NCI-H748 treated with DMSO at 0.1 percent for 48 hours (cell line): ENCODE data around the gene PWWP2A.
"Not testable (repeated sequence)": the region's sequence is repeated elsewhere in the genome, so short reads cannot be mapped to it uniquely, and the experiment has no call there.

Experiments
- DNase-seq: peaks from one replicate; lab custom pipeline; 2025; lab: John Stamatoyannopoulos, UW

The PWWP2A gene

GRCh38 chr5:160119142-160119904, at the start of gene PWWP2A:
PWWP2A (minus strand) TSS chr5:160119450; CDS start chr5:160119388, 62 bp downstream.
- DNase-seq: peak; percentile 98

GRCh38 chr5:160167624-160168165, 48.4 kb upstream of the PWWP2A start:
- DNase-seq: no peak

- DNase-seq: no peak
Measured at GRCh38 chr5:160166973-160167623, 47.8 kb upstream of the PWWP2A start.

GRCh38 chr5:160166069-160166972, 47.1 kb upstream of the PWWP2A start:
- no peak for DNase-seq

GRCh38 chr5:160165137-160166068, 46.2 kb upstream of the PWWP2A start:
- DNase-seq: no peak

GRCh38 chr5:160162910-160163309, 43.7 kb upstream of the PWWP2A start:
- no peak for DNase-seq

GRCh38 chr5:160161626-160162025, 42.4 kb upstream of the PWWP2A start:
- no peak for DNase-seq

- DNase-seq: not testable (repeated sequence)
Measured at GRCh38 chr5:160160875-160161274, 41.6 kb upstream of the PWWP2A start.

GRCh38 chr5:160159991-160160792, 40.9 kb upstream of the PWWP2A start:
- DNase-seq: peak; percentile 51

- DNase-seq: no peak
Measured at GRCh38 chr5:160158087-160158486, 38.8 kb upstream of the PWWP2A start.

- no peak for DNase-seq
Measured at GRCh38 chr5:160155017-160155750, 35.9 kb upstream of the PWWP2A start.

GRCh38 chr5:160152901-160153300, 33.7 kb upstream of the PWWP2A start:
- DNase-seq: no peak

GRCh38 chr5:160152287-160152686, 33.0 kb upstream of the PWWP2A start:
- DNase-seq: no peak

- DNase-seq: no peak
Measured at GRCh38 chr5:160151017-160151416, 31.8 kb upstream of the PWWP2A start.

- no peak for DNase-seq
Measured at GRCh38 chr5:160150381-160150780, 31.1 kb upstream of the PWWP2A start.

- not testable (repeated sequence) for DNase-seq
Measured at GRCh38 chr5:160144436-160144835, 25.2 kb upstream of the PWWP2A start.

GRCh38 chr5:160134332-160134731, 15.1 kb upstream of the PWWP2A start:
- DNase-seq: no peak

GRCh38 chr5:160133918-160134304, 14.7 kb upstream of the PWWP2A start:
- no peak for DNase-seq

- no peak for DNase-seq
Measured at GRCh38 chr5:160133071-160133917, 14.0 kb upstream of the PWWP2A start.
